DND-41 (cell line): Measurements from ENCODE around the gene SFTPA2.
"Not testable (repeated sequence)": the region's sequence is repeated elsewhere in the genome, so short reads cannot be mapped to it uniquely, and the experiment has no call there.

Experiments used
- ATAC-seq: fragments of 200-7000 bp; cut with Tn5 transposase; 3 replicates; pipeline ENCODE4 v1.9.1; 2021; ENCODE audit warnings: low read depth; ENCODE audit not compliant: insufficient read depth
- DNase-seq: peaks from one replicate; pipeline ENCODE4 v3.0.0-alpha.2; 2020
- H2AFZ ChIP-seq: 2 replicates; pipeline ENCODE4 v1.6.0; 2012; ENCODE audit warnings: low read depth, low read length
- H3K27ac ChIP-seq: 2 replicates; pipeline ENCODE4 v1.5.1; 2012; ENCODE audit warnings: low read length, inconsistent platforms
- H3K27me3 ChIP-seq: fragments of 200-600 bp; sonication (generic); 2 replicates; pipeline ENCODE4 v1.6.0; 2012; ENCODE audit warnings: low read length, mild to moderate bottlenecking, inconsistent platforms; ENCODE audit not compliant: insufficient read depth, poor library complexity
- H3K36me3 ChIP-seq: 2 replicates; pipeline ENCODE4 v1.5.1; 2012; ENCODE audit warnings: low read length, inconsistent platforms; ENCODE audit not compliant: insufficient read depth
- H3K4me1 ChIP-seq: 2 replicates; pipeline ENCODE4 v1.5.1; 2012; ENCODE audit warnings: mild to moderate bottlenecking, low read length; ENCODE audit not compliant: insufficient read depth
- H3K4me2 ChIP-seq: 2 replicates; pipeline ENCODE4 v1.6.0; 2012; ENCODE audit warnings: mild to moderate bottlenecking, moderate library complexity, low read length, inconsistent platforms; ENCODE audit not compliant: insufficient read depth
- H3K4me3 ChIP-seq, 2 experiments: fragments of 200-600 bp in 1 of 2; shearing (Covaris generic) in 1 of 2; 2 replicates each; pipeline ENCODE4 v1.5.1; 2012 to 2016; ENCODE audit warnings: inconsistent platforms in 2 of 2, low read length in 2 of 2, mild to moderate bottlenecking in 2 of 2, low read depth in 1 of 2, moderate library complexity in 1 of 2
- H3K79me2 ChIP-seq: 2 replicates; pipeline ENCODE4 v1.6.0; 2012; ENCODE audit warnings: low read length, inconsistent platforms; ENCODE audit not compliant: insufficient read depth
- H3K9ac ChIP-seq: 2 replicates; pipeline ENCODE4 v1.6.0; 2012; ENCODE audit warnings: low read depth, mild to moderate bottlenecking, inconsistent platforms, low read length, moderate library complexity
- H3K9me3 ChIP-seq: 2 replicates; pipeline ENCODE4 v1.5.1; 2012; ENCODE audit warnings: low read length, moderate library complexity, mild to moderate bottlenecking, inconsistent platforms; ENCODE audit not compliant: insufficient read depth, severe bottlenecking
- H4K20me1 ChIP-seq: 2 replicates; pipeline ENCODE4 v1.6.0; 2012; ENCODE audit warnings: low read length; ENCODE audit not compliant: insufficient read depth
- CTCF ChIP-seq: IDR thresholded peaks from 2 replicates; pipeline ENCODE4 v1.5.1; 2012; ENCODE audit warnings: borderline replicate concordance, low read length, moderate library complexity, mild to moderate bottlenecking; ENCODE audit not compliant: poor library complexity, severe bottlenecking; ENCODE audit errors: extremely low read depth
- EZH2 ChIP-seq: IDR thresholded peaks from 3 replicates; pipeline ENCODE4 v1.6.1; 2012; ENCODE audit warnings: borderline replicate concordance, low read depth, mild to moderate bottlenecking, moderate library complexity, low read length, inconsistent platforms; ENCODE audit not compliant: severe bottlenecking

Gene SFTPA2

GRCh38 chr10:79544408-79544807, 15.8 kb downstream of the SFTPA2 start:
- not testable (repeated sequence) for DNase-seq, H3K9ac ChIP-seq

GRCh38 chr10:79542626-79543025, 17.6 kb downstream of the SFTPA2 start:
- H3K27me3 ChIP-seq, result no peaks in the 10 kb centered on the region
- no peaks in the 10 kb centered on the region for H3K9me3 ChIP-seq
- H4K20me1 ChIP-seq, result no peaks in the 10 kb centered on the region
- no peak overlapping the region for H3K4me2 ChIP-seq
- no peaks in the 10 kb centered on the region for H3K4me1 ChIP-seq
- no peak overlapping the region for H3K9ac ChIP-seq
- ATAC-seq (no peak), DNase-seq (no peak)
- H2AFZ ChIP-seq, result no peak overlapping the region
- H3K27ac ChIP-seq, result no peak overlapping the region
- TF ChIP-seq EZH2 (no peak), CTCF (no peak)
- no peaks in the 10 kb centered on the region for H3K36me3 ChIP-seq
- no peaks in the 10 kb centered on the region for H3K79me2 ChIP-seq
- no peak overlapping the region for H3K4me3 ChIP-seq

More at GRCh38 chr10:79544408-79544807, 15.8 kb downstream of the SFTPA2 start:
- not testable (repeated sequence) for H3K36me3 ChIP-seq, H3K9me3 ChIP-seq, H3K4me3 ChIP-seq, H3K4me1 ChIP-seq, H4K20me1 ChIP-seq, H3K27ac ChIP-seq, ATAC-seq, H3K27me3 ChIP-seq, H3K4me2 ChIP-seq, H3K79me2 ChIP-seq, H2AFZ ChIP-seq

DNA sequence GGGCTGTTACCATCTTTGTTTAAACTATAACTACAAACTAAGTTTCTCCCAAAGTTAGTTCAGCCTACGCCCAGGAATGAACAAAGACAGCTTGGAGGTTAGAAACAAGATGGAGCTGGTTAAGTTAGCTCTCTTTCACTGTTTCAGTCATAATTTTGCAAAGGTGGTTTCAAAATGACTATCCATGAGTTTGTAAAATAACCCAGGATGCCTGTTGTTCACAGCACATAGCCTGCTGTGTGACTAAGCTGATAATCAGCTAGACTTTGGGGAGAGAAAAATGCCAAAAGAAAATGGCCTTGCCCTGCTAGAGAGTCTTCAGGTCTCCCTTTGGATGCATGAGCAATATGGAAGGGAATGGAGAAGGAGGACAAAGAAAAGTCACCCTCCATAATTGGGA, 19.3 kb downstream of the SFTPA2 start:
- not testable (repeated sequence) for H3K79me2 ChIP-seq, H3K27ac ChIP-seq, H4K20me1 ChIP-seq, ATAC-seq, H3K4me2 ChIP-seq, H3K4me1 ChIP-seq, DNase-seq, H3K4me3 ChIP-seq, H3K27me3 ChIP-seq, H3K9me3 ChIP-seq, H3K9ac ChIP-seq, H2AFZ ChIP-seq, H3K36me3 ChIP-seq

DNA sequence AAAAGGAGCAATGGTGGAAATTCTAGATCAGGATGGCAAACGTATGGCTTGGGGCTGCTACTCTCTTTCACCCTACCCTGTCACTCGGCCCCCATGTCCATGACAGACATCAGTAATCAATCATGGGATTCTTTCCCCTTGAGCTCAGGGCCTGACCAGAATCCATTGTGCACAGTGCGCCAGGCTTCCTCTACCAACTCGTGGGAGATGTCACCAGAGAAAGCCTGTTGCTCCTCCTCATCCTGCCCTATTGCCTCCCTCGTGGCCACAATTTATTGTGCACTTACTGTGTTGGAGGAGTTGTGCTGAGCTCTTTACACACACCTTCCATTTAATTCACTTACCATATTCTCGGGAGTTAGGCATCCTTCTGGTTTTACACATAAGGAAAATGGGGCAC, 21.9 kb downstream of the SFTPA2 start:
- H3K9ac ChIP-seq, H3K79me2 ChIP-seq, H3K27me3 ChIP-seq, H3K9me3 ChIP-seq, H3K4me3 ChIP-seq, H3K4me1 ChIP-seq, H3K4me2 ChIP-seq, ATAC-seq, H3K36me3 ChIP-seq, H3K27ac ChIP-seq, H4K20me1 ChIP-seq, DNase-seq, H2AFZ ChIP-seq: not testable (repeated sequence)

- not testable (repeated sequence) for H3K4me3 ChIP-seq, H3K9me3 ChIP-seq, H3K4me1 ChIP-seq, H2AFZ ChIP-seq, H3K4me2 ChIP-seq, H3K9ac ChIP-seq, H3K27ac ChIP-seq, ATAC-seq, DNase-seq, H3K27me3 ChIP-seq, H4K20me1 ChIP-seq, H3K36me3 ChIP-seq, H3K79me2 ChIP-seq
Observed at GRCh38 chr10:79533903-79534175, 26.4 kb downstream of the SFTPA2 start.

- not testable (repeated sequence) for H3K27me3 ChIP-seq, H3K9ac ChIP-seq, H3K4me3 ChIP-seq, H3K9me3 ChIP-seq, H2AFZ ChIP-seq, H3K27ac ChIP-seq, H3K4me1 ChIP-seq, ATAC-seq, H3K36me3 ChIP-seq, H3K79me2 ChIP-seq, H3K4me2 ChIP-seq, H4K20me1 ChIP-seq, DNase-seq
Observed at GRCh38 chr10:79533142-79533902, 26.9 kb downstream of the SFTPA2 start.

DNA sequence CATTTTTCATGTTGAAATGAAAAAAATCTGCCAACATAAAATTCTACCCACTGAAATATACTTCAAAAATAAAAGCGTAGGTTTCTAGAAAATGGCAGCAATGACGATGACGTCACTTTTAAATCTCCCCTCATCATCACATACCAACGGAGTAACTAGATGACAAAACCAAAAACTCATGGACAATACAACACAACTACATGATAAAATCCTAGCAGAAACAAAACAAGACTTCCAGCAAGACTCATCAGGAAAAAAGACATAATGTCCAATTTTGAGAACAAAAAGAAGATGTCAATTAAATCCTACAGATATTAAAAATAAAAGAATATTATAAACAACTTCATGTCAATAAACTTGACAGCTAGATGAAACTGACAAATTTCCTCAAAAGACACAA, 31.9 kb downstream of the SFTPA2 start:
- H3K36me3 ChIP-seq, DNase-seq, H3K79me2 ChIP-seq, H3K9ac ChIP-seq, H4K20me1 ChIP-seq, H3K27me3 ChIP-seq, ATAC-seq, H2AFZ ChIP-seq, H3K4me2 ChIP-seq, H3K27ac ChIP-seq, H3K4me3 ChIP-seq, H3K9me3 ChIP-seq, H3K4me1 ChIP-seq: not testable (repeated sequence)
